Uterus (tissue), 4 donors: ENCODE measurements around the gene CCDC157. TPM values are rescaled to one million over a fixed set of nuclear protein-coding genes. Genes with fewer than 3 reads are reported as not detected.

Experiments used
- DNase-seq, 2 donors: peaks; one replicate each; pipeline ENCODE4 v3.0.0-alpha.2; 2019 to 2020
- H3K27ac ChIP-seq, 2 donors: fragments of 200-600 bp; sonication (generic); 1 replicate in 1 of 2; 2 replicates in 1 of 2; pipeline ENCODE4 v1.5.1; 2016 to 2018
- H3K27me3 ChIP-seq, 2 donors: fragments of 200-600 bp; sonication (generic); one replicate each; pipeline ENCODE4 v1.5.1; 2018 to 2019; ENCODE audit warnings: control low read depth in 1 of 2
- H3K36me3 ChIP-seq, 2 donors: fragments of 200-600 bp; sonication (generic); one replicate each; pipeline ENCODE4 v1.5.1; 2019; ENCODE audit warnings: control low read depth in 1 of 2
- H3K4me1 ChIP-seq, 2 donors: fragments of 200-600 bp; sonication (generic); one replicate each; pipeline ENCODE4 v1.5.1; 2018 to 2019; ENCODE audit warnings: control low read depth in 1 of 2
- H3K4me3 ChIP-seq, 2 donors: fragments of 200-600 bp; sonication (generic); 1 replicate in 1 of 2; 2 replicates in 1 of 2; pipeline ENCODE4 v1.5.1; 2018 to 2019; ENCODE audit warnings: mild to moderate bottlenecking in 1 of 2
- H3K9me3 ChIP-seq, 2 donors: fragments of 200-600 bp; sonication (generic); one replicate each; pipeline ENCODE4 v1.5.1; 2019; ENCODE audit warnings: control low read depth in 1 of 2
- POLR2A ChIP-seq, 2 donors: fragments of 450-650 bp; IDR thresholded peaks; one replicate each; pipeline ENCODE4 v1.6.1; 2016; ENCODE audit warnings: antibody characterized with exemption in 2 of 2, mild to moderate bottlenecking in 1 of 2, moderate library complexity in 1 of 2
- intact Hi-C: fragments of 100-400 bp; cut with DNase I; formaldehyde crosslinking; loops from one replicate; pipeline ENCODE4 v1.15.1; 2023; ENCODE audit warnings: low total_unique reads
- total RNA-seq, 4 donors: library from RNA; depleted of rRNA in 3 of 4; stranded (reverse); fragments of >200 nt in 3 of 4; gene quantifications; one replicate each; pipeline versions ENCODE4 v1.1.0 to v1.2.4, GENCODE V29; 2014 to 2023
- TF ChIP-seq, protein P1 (sequence below), 4 experiments: fragments of 200-600 bp in 2 of 4; fragments of 450-650 bp in 2 of 4; sonication (generic) in 2 of 4; IDR thresholded peaks; one replicate each; pipeline ENCODE4 v1.5.1; 2016 to 2019; ENCODE audit warnings: antibody characterized with exemption in 4 of 4, mild to moderate bottlenecking in 2 of 4, moderate library complexity in 1 of 4
- donor health status: DM: yes; HTN: yes; CAD: no.

CCDC157 gene
- total RNA-seq, 4 donors from 2014 or later, result 2.9 to 6.8 (median 4.6) TPM; not detected in 1

DNA sequence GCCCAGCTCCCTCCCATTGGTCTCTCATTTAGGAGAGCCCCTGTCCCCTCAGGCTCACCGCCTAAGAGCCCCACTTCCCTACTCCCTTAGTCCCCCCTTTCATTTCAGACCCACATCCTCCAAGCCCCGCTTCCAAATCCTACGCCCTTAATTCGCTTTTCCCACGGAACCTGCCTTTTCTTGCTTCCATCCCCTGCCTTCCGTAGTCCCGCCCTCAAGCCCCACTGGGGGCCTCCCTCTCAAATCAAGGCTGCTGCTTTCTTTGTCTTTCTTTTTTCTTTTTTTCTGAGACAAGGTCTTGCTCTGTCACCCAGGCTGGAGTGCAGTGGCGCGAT, 396 bp downstream of the CCDC157 start:
- peak overlapping the region; percentile 93 to 96 for H3K27ac ChIP-seq
- no peaks in the 10 kb centered on the region for H3K36me3 ChIP-seq
- DNase-seq, result no peak
- TF ChIP-seq POLR2A (IDR thresholded peaks at IDR 0.05), result no peak
- TF ChIP-seq, protein P1, sequence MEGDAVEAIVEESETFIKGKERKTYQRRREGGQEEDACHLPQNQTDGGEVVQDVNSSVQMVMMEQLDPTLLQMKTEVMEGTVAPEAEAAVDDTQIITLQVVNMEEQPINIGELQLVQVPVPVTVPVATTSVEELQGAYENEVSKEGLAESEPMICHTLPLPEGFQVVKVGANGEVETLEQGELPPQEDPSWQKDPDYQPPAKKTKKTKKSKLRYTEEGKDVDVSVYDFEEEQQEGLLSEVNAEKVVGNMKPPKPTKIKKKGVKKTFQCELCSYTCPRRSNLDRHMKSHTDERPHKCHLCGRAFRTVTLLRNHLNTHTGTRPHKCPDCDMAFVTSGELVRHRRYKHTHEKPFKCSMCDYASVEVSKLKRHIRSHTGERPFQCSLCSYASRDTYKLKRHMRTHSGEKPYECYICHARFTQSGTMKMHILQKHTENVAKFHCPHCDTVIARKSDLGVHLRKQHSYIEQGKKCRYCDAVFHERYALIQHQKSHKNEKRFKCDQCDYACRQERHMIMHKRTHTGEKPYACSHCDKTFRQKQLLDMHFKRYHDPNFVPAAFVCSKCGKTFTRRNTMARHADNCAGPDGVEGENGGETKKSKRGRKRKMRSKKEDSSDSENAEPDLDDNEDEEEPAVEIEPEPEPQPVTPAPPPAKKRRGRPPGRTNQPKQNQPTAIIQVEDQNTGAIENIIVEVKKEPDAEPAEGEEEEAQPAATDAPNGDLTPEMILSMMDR (IDR thresholded peaks at IDR 0.05), result no peak
- no peaks in the 10 kb centered on the region for H3K9me3 ChIP-seq
- no peaks in the 10 kb centered on the region for H3K27me3 ChIP-seq
- H3K4me3 ChIP-seq, result peak overlapping the region; percentile 81 to 84
- intact Hi-C loops, result no loop called here
- H3K4me1 ChIP-seq, result peaks cover 9 to 18% of the 10 kb centered on the region in 2 donors

DNA sequence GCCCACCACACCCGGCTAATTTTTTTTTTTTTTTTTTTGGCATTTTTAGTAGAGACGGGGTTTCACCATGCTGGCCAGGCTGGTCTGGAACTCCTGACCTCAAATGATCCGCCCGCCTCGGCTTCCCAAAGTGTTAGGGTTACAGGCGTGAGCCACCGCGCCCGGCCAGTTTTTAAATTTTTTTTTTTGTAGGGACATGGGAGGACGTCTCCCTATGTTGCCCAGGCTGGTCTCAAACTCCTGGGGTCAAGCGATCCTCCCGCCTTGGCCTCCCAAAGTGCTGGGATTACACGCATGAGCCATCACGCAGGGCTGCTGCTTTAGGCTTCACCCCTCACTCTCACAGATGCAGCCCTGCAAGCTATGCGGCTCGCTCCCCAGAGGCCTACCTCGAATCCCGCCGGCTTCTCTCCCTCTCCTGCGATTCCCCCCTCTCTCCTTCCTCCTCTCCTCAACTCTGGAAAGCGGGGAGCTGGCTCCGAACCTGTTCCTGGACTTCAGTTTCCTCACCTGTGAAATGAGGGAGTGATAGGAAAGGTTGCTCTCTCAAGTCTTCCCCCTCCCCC, 926 bp downstream of the CCDC157 start:
- no peak overlapping the region for H3K4me3 ChIP-seq
- peaks cover 9 to 18% of the 10 kb centered on the region in 2 donors for H3K4me1 ChIP-seq
- no peak overlapping the region for H3K27ac ChIP-seq
- DNase-seq, result no peak
- intact Hi-C loops, result no loop called here
- no peaks in the 10 kb centered on the region for H3K36me3 ChIP-seq
- H3K9me3 ChIP-seq, result no peaks in the 10 kb centered on the region
- no peaks in the 10 kb centered on the region for H3K27me3 ChIP-seq
- TF ChIP-seq, protein P1 (IDR thresholded peaks at IDR 0.05), result no peak
- no peak for TF ChIP-seq POLR2A (IDR thresholded peaks at IDR 0.05)

DNA sequence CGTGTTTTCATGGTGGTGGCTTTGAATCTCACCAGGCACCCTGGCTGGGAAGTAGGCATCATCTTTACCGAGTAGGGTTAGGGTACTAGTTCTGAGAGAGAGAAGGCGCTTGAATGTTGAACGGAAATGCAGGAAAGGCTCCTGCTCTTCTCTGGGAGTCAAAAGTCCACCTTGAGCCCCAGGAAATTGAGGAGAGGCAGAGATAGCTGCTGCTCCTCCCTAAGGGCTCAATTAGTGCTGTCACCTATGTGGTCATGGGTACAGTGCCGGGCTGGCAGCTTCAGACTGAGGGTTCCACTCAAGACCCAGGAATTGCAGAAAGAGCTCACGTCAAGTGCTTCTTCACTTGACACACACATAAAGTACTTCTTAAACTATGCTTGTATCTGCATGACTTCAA, 1.7 kb downstream of the CCDC157 start:
- H3K4me1 ChIP-seq, result peaks cover 8 to 18% of the 10 kb centered on the region in 2 donors
- H3K4me3 ChIP-seq, result no peak overlapping the region
- no peaks in the 10 kb centered on the region for H3K36me3 ChIP-seq
- H3K27me3 ChIP-seq, result no peaks in the 10 kb centered on the region
- TF ChIP-seq, protein P1 (IDR thresholded peaks at IDR 0.05), result no peak
- no peak for TF ChIP-seq POLR2A (IDR thresholded peaks at IDR 0.05)
- DNase-seq, result no peak
- intact Hi-C loops, result no loop called here
- H3K9me3 ChIP-seq, result no peaks in the 10 kb centered on the region
- no peak overlapping the region for H3K27ac ChIP-seq

DNA sequence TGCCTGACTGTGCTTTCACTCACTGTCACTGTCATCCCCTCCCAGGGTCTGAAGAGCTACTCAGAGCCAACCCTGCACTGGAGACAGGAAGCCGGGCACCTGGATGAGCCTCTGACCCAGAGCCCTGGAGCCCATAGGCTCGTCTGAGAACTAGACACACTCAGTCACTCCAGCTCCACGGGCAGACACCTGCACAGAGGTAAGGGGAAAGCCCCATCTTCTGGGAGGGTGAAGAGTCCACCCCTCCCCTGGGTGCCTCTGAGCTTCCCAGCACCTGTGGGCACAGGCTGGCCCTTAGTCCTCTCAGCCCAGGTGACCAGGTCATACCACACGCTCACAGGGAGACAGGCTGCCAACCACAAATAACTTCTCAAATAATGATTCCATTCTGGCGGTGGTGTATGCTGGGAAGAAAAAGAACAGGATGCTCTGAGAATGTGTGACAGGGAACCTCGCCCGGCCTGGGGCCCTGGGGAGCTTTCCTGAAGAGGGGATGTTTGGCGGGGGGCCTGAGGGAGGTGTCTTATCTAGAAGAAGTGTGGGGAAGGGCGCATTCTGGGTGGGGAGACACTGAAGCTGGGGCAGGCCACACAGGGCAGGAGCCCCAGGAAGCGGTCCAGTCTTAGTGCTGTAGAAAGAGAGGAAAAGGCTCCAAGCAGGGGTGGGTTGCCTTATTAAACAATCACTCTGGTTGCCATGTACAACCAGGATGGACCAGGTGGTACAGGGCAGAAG, 5.3 kb downstream of the CCDC157 start:
- H3K27ac ChIP-seq, result no peak overlapping the region
- no peak overlapping the region for H3K4me3 ChIP-seq

More for the DNA sequence above, 5.3 kb downstream of the CCDC157 start:
- Histone ChIP-seq H3K9me3 (no peaks in the 10 kb centered on the region), H3K4me1 (no peaks in the 10 kb centered on the region), H3K36me3 (no peaks in the 10 kb centered on the region), H3K27me3 (no peaks in the 10 kb centered on the region)
- intact Hi-C loops, result no loop called here
- TF ChIP-seq POLR2A (IDR thresholded peaks at IDR 0.05), result no peak
- TF ChIP-seq, protein P1 (IDR thresholded peaks at IDR 0.05), result no peak
- no peak for DNase-seq
